Measurements from ENCODE around the gene VPS11. TPM values are rescaled to one million over a fixed set of nuclear protein-coding genes. Genes with fewer than 3 reads are reported as not detected.
A peak's percentile ranks its signal among the peaks of the same experiment; 100 is the strongest.
"Not testable (repeated sequence)": the region's sequence is repeated elsewhere in the genome, so short reads cannot be mapped to it uniquely, and the experiment has no call there.

VPS11 gene
- total RNA-seq, 1 donor from 2014 or later: 42.6 TPM

DNA sequence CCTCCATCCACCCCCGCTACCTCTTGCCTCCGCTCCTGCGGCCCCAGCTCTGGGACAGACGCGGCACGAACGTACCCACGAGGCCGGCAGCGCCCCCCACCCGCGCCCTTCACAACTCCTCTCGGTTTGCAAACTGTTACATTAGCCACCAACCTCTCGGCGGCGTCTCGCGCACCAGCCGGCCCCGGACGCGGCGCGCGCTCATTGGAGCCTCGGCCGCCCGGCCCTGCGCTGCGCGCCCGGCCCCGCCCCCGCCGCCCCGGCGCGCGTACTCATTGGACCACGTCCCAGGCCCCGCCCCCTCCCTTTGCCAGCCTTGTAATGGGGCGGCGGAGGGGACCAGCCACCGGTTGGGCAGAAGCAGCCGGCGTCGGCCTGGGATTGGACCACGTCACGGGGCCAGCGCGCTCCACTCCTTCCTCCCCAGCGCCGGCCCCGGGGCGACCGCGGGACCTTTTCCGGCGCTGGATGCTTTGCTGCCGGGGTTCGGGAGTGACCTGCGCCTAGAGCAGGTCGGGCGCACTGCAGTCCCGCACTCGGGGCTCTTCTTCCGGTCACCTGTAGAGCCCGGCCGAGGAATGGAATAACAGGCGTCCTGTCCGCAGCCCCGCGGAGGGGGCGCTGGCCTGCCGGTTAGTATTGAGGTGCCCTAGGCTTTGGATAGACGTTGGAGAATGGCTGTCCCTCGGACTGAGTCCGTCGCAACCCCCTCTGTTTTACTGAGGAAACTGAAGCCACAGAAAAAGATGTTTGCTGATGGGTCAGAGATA lies 10.4 kb upstream of the VPS11 start, which contains the start of gene HYOU1:
HYOU1 (minus strand) TSS at position 206 of the 770 bp plus-strand sequence. CDS start 1,045 bp downstream, outside the sequence.
- Mint-ChIP-seq H3K36me3 (ENCODE audit: unreplicated experiment) (peaks cover 23% of the 10 kb centered on the region), H3K27me3 (ENCODE audit: unreplicated experiment) (no peaks in the 10 kb centered on the region), H3K9me3 (ENCODE audit: unreplicated experiment) (no peaks in the 10 kb centered on the region), H3K4me3 (ENCODE audit: unreplicated experiment) (peak within 1 kb of the TSS; percentile 96), H3K27ac (ENCODE audit: unreplicated experiment) (peak within 1 kb of the TSS; percentile 94), H3K4me1 (ENCODE audit: unreplicated experiment) (peaks cover 24% of the 10 kb centered on the region)
- peak; percentile 99 for DNase-seq (ENCODE audit: extremely low spot score, unreplicated experiment)
- TF ChIP-seq, protein P1, sequence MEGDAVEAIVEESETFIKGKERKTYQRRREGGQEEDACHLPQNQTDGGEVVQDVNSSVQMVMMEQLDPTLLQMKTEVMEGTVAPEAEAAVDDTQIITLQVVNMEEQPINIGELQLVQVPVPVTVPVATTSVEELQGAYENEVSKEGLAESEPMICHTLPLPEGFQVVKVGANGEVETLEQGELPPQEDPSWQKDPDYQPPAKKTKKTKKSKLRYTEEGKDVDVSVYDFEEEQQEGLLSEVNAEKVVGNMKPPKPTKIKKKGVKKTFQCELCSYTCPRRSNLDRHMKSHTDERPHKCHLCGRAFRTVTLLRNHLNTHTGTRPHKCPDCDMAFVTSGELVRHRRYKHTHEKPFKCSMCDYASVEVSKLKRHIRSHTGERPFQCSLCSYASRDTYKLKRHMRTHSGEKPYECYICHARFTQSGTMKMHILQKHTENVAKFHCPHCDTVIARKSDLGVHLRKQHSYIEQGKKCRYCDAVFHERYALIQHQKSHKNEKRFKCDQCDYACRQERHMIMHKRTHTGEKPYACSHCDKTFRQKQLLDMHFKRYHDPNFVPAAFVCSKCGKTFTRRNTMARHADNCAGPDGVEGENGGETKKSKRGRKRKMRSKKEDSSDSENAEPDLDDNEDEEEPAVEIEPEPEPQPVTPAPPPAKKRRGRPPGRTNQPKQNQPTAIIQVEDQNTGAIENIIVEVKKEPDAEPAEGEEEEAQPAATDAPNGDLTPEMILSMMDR (IDR thresholded peaks at IDR 0.05): peak; percentile 32

DNA sequence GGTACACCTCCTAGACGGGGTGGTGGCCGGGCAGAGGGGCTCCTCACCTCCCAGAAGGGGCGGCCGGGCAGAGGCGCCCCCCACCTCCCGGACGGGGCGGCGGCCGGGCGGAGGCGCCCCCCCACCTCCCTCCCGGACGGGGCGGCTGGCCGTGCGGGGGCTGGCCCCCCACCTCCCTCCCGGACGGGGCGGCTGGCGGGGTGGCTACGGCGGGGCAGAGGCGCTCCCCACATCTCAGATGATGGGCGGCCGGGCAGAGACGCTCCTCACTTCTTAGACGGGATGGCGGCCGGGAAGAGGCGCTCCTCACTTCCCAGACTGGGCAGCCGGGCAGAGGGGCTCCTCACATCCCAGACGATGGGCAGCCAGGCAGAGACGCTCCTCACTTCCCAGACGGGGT lies 8.5 kb upstream of the VPS11 start:
- peaks cover 24% of the 10 kb centered on the region for H3K4me1 Mint-ChIP-seq (ENCODE audit: unreplicated experiment)
- H3K27ac Mint-ChIP-seq (ENCODE audit: unreplicated experiment); H3K27me3 Mint-ChIP-seq (ENCODE audit: unreplicated experiment); H3K9me3 Mint-ChIP-seq (ENCODE audit: unreplicated experiment); H3K4me3 Mint-ChIP-seq (ENCODE audit: unreplicated experiment); H3K36me3 Mint-ChIP-seq (ENCODE audit: unreplicated experiment); DNase-seq (ENCODE audit: extremely low spot score, unreplicated experiment): not testable (repeated sequence)

DNA sequence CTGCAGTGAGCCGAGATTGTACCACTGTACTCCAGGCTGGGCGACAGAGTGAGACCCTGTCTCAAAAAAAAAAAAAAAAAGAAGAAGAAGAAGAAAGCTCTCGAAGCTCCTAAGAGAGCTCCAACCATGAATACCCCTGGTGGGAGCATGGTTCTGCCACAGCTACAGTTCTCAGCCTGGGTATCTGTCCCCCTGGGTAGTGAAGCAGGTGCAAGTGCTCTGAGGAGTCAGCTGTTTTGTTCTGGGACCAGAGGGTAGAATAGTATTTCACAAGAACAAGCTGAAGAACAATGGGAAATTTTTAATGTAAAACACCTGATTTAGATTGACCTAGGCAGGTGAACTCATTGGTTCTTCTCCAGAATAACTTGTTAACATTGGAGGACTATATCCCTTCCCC lies 6.4 kb upstream of the VPS11 start:
- Mint-ChIP-seq H3K4me3 (ENCODE audit: unreplicated experiment) (no peak overlapping the region), H3K27me3 (ENCODE audit: unreplicated experiment) (no peaks in the 10 kb centered on the region), H3K27ac (ENCODE audit: unreplicated experiment) (no peak overlapping the region), H3K9me3 (ENCODE audit: unreplicated experiment) (no peaks in the 10 kb centered on the region), H3K36me3 (ENCODE audit: unreplicated experiment) (no peaks in the 10 kb centered on the region), H3K4me1 (ENCODE audit: unreplicated experiment) (peaks cover 11% of the 10 kb centered on the region)
- TF ChIP-seq, protein P1 (IDR thresholded peaks at IDR 0.05): no peak
- no peak for DNase-seq (ENCODE audit: extremely low spot score, unreplicated experiment)

DNA sequence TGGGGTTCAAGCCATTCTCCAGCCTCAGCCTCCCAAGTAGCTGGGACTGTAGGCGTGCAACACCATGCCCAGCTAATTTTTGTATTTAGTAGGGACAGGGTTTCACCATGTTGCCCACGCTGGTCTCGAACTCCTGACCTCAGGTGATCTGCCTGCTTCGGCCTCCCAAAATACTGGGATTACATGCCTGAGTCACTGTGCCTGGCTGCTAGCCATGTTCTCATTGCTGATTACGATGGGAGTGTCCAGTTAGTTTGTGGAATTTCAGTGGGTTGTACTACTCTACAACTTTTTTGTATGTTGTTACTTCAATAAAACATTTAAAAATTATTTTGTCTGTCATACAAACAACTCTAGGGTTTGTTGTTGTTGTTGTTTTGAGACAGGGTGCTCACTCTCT lies 4.8 kb upstream of the VPS11 start:
- Mint-ChIP-seq H3K9me3 (ENCODE audit: unreplicated experiment) (no peaks in the 10 kb centered on the region), H3K27ac (ENCODE audit: unreplicated experiment) (no peak overlapping the region)

DNA sequence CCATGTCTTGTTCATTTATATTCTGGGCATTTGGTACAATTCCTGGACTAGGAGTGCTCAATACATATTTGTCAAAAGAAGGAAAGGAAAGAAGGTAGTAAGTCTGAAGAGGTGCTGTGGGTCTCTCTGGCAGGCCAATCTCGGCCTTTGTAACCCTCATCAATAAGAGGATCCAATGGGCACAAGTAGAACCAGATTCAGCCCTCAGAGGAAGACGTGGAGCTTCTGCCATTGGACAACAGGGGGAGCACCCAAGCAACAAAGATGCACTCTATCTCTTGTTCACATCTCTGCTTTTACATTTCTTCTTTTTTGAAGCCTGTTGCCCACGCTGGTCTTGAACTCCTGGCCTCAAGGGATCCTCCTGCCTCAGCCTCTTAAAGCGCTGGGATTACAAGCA lies 2.2 kb upstream of the VPS11 start:
- TF ChIP-seq, protein P1 (IDR thresholded peaks at IDR 0.05): peak; percentile 52
- H3K9me3 Mint-ChIP-seq (ENCODE audit: unreplicated experiment): no peaks in the 10 kb centered on the region
- H3K27ac Mint-ChIP-seq (ENCODE audit: unreplicated experiment): no peak overlapping the region
- H3K4me1 Mint-ChIP-seq (ENCODE audit: unreplicated experiment): peaks cover 23% of the 10 kb centered on the region
- no peak overlapping the region for H3K4me3 Mint-ChIP-seq (ENCODE audit: unreplicated experiment)
- no peak for DNase-seq (ENCODE audit: extremely low spot score, unreplicated experiment)
- H3K27me3 Mint-ChIP-seq (ENCODE audit: unreplicated experiment): no peaks in the 10 kb centered on the region
- H3K36me3 Mint-ChIP-seq (ENCODE audit: unreplicated experiment): peaks cover 4% of the 10 kb centered on the region

More for the DNA sequence above, 4.8 kb upstream of the VPS11 start:
- DNase-seq (ENCODE audit: extremely low spot score, unreplicated experiment): no peak
- H3K4me1 Mint-ChIP-seq (ENCODE audit: unreplicated experiment): peaks cover 19% of the 10 kb centered on the region
- H3K27me3 Mint-ChIP-seq (ENCODE audit: unreplicated experiment): no peaks in the 10 kb centered on the region
- TF ChIP-seq, protein P1 (IDR thresholded peaks at IDR 0.05): no peak
- no peak overlapping the region for H3K4me3 Mint-ChIP-seq (ENCODE audit: unreplicated experiment)
- no peaks in the 10 kb centered on the region for H3K36me3 Mint-ChIP-seq (ENCODE audit: unreplicated experiment)

Data from osteocyte (in vitro differentiated cells).